NCI-H1417 treated with DMSO at 0.1 percent for 48 hours (cell line): Measurements from ENCODE around the gene PADI3.

Source experiments
- DNase-seq: peaks from one replicate; lab custom pipeline; 2025; lab: John Stamatoyannopoulos, UW

PADI3 gene

DNA sequence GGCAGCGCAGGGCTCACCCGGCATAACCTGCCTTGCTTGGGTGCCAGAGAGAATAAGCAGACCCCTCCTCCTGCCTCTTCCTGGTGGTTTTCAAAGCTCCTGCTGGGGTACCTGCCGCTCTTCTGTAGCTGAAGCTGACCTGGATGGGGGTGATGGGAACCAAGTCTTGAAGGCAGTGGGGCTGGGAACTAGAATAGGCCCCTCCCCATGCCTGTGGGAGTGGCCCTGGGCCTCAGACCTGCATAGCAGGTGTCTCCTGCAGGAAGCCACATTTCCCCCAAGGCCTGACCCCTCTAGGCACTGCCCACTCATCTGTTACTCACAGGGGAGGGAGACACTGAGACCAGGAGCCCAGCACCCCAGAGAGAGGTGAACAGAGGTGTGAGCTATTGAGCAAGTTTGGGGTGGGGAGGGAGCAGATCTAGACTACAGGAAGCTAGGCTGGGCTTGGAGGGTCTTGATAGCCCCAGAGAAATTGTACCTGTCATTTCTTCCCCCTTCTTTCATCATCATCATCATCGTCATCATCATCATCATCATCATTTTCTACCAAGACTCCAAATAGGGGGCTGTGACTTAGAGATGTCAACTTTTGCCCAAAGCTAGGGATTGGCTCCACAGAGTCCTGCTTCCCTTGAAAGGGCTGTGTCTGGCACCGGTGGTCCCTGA, 33.9 kb upstream of the PADI3 start:
- no peak for DNase-seq

DNA sequence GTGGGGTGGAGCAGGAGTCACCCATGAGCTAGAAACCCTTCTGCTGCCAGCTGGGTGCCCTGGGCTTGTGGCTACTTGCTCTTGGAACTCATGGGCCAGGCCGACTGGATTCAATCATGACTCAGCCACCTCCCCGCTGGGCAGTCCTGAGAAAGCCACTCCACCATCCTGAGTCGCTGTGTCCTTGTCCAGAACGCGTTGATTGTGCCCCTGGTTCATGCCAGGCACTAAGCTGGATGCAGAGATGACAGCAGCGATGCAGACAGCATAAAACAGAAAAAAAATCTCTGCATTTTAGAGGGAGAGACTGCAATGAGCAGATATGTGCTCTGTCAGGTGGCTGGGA, 33.4 kb upstream of the PADI3 start:
- no peak for DNase-seq

DNA sequence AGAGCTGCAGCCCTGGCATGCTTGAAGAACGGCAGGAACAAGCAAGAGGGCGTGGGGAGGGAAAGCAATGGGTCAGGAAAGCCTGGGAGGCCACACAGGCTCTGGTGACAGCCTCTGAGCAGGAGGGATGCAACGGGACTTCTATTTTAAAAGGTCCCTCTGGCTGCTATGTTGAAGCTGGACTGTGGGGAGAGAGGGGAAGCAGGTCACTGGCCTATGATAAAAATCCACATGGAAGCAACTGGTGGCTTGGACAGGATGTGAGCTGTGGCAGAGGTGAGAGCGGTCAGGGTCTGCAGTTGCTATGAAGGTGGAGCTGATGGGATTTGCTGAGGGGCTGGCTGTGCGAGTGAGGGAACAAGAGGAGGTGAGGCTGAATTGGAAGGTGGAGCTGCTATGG, 32.8 kb upstream of the PADI3 start:
- DNase-seq: no peak

DNA sequence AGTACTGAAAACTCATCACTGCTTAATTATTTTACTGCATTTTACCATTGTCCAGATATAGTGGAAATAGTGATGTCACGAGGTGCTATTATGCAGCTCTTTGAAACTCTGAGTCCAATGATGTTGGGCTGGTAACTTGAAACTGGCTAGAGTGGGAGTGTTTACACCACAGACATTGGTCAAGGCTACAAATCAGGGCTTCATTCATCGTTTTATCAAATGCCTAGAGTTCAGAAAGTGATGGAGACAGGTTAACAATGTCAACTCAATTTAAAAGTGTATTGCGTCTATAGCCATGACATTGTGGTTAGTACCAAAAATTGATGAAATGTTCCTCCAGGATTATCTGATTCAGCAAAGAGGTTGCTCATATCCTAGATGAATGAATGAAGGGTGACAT, 31.3 kb upstream of the PADI3 start:
- no peak for DNase-seq

DNA sequence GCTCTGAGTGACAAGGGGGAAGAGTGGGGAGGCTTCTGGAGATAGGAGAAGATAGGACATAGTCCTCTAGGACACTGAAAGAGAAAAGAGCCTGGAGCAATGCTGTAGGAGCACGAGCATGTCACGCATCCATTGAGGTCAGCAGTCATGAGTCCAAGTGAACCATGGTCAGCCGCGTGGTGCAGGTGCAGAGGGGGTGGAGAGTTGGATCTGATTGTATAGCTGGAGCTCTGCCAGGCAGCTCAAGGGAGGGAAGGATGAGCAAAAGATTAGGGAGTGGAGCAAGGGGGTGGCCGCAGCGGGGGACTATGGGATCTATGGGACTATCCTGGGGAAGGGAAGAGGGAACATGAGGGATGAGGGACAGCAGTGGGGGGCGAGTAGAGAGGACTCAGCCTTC, 30.0 kb upstream of the PADI3 start:
- no peak for DNase-seq

DNA sequence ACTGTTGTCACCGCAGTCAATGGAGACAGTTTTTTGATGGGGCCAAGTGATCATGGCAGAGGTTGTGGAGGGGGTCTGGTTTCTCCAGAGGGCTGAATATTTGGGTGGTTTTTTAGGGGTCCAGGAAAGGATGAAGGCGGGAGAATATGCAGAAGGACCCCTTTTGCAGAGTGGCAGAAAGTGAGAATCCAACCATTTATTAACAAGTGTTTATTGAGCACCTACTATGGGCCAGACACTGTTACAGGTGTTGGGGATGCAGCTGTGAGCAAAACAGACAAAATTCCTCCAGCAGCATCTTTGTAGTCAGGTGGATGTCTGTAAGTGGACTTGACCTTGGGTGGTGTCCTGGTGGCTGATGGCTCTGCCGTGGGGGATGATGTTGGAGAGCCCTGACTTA, 28.6 kb upstream of the PADI3 start:
- no peak for DNase-seq

DNA sequence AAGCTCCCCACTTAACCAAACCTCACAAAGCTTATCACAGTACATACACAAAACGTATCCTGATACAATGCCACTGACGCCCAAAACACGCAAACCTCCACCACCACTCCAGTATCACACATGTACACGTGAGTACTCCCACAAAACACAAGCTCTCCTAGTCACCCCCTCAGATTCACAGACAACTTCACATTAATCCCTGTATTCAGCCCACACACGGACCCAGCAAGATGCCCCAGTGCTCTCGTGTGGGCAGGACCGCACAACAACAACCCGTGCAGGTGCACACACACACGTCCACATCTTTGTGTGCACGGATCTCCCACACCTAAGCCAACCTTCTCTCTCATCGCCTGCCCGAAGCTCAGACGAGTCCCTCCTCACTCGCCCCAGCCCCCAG, 26.3 kb upstream of the PADI3 start:
- DNase-seq: no peak

DNA sequence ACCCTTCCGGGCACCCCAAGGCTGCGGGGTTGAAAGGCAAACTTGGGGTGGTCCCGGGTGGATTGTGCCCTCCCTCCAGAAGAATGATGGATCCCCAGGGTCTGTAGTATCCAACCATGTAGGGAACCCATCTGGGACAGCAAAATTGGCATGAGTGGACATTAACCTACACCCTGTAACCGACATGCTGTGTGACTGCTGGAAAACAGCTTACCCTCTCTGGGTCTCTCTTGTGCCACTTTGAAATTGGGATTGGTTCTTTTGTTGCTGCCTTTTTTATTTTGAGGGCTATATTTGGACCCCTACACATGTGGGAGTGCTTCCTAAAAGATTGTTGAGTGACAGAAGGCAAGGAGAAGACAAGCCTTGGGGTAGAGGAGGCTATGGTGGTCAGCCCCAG, 24.5 kb upstream of the PADI3 start:
- DNase-seq: no peak

DNA sequence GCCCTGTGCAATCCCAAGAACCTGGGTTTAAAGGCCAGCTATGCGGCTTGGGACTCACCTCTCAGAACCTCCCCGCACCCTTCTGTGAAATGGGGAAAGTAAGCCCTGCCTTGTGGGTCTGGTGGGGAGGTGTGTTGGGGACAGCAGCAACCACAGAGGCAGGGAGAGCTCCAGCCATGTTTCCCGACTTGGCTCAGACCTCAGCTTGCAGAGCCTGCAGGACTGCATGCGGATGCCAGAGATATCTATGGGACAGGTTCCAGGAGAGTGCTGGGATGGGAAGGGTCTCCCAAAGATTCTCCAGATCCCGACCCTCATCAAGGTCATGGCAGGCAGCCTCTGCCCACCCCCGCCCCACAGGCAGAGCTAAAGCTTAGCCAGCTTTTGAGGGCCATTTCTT, 23.8 kb upstream of the PADI3 start:
- DNase-seq: no peak

DNA sequence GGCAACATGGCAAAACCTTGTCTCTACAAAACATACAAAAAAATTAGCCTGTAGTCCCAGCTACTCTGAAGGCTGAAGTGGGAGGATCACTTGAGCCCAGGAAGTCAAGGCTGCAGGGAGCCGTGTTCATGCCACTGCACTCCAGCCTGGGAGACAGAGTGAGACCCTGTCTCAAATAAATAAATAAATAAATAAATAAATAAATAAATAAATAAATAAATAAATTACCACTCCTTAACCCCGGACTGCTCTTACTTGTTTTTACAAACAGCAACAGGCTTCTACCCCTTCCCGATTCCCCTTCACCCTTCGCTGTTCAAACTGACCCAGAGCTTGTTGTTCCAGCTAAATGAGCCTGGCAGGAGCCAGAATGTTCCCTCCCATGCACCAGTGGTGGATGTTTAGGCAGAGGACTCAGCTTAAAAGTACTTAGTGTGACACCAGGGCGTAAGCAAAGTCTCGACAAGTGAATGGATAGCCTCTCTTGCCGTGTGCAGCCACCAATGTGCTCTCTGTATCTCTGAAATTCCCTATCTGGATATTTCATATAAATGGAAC, 21.5 kb upstream of the PADI3 start:
- DNase-seq: no peak

DNA sequence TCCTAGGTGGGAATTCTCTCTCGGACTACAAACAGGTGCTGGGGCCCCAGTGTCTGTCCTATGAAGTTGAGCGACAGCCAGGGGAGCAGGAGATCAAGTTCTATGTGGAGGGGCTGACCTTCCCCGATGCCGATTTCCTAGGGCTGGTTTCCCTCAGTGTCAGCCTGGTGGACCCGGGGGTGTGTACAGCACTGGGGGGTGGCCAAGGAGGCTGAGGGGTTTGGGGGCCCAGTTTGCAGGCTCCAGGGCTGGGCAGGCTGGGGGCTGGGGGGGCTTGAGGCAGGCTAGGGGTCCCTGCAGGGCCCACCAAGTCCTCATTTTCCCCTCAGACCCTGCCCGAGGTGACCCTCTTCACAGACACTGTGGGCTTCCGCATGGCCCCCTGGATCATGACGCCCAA, 20.3 kb upstream of the PADI3 start:
- DNase-seq: no peak

DNA sequence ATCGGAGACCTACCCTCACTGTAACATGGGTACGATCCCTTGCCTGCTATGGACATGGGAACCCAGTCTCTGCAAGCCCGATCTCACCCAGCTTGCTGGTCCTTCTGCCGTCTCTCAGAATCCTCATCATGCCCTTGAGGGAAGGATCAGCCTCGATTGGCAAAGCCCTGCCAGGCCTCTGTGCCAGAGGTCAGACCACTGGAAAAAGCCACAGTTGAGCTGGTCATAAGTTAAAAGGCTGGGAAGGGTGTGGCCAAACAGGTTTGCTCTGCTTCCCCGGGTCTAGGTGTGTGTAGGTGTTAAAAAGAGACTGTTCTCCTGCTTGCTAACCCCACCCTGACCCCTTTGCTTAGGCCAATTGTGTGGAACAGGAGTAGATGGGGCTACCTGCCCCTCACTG, 19.5 kb upstream of the PADI3 start:
- no peak for DNase-seq

DNA sequence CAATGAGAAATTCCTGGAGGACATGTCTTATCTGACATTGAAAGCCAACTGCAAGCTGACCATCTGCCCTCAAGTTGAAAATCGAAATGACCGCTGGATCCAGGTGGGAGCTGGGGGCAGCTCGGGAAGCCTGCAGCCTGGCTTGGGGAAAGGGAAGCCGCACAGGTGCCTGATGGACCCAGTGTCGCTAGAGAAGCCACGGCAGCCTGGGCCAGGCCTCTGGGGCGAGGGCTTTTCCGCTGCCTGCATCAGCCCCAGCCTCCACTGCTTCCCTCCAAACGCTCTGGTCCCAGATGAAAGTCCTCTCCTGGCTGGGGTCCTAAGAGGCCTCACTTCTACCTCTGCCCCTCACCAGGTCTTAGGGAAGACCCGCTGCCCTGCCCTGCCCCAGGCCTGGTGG, 18.8 kb upstream of the PADI3 start:
- DNase-seq: no peak

DNA sequence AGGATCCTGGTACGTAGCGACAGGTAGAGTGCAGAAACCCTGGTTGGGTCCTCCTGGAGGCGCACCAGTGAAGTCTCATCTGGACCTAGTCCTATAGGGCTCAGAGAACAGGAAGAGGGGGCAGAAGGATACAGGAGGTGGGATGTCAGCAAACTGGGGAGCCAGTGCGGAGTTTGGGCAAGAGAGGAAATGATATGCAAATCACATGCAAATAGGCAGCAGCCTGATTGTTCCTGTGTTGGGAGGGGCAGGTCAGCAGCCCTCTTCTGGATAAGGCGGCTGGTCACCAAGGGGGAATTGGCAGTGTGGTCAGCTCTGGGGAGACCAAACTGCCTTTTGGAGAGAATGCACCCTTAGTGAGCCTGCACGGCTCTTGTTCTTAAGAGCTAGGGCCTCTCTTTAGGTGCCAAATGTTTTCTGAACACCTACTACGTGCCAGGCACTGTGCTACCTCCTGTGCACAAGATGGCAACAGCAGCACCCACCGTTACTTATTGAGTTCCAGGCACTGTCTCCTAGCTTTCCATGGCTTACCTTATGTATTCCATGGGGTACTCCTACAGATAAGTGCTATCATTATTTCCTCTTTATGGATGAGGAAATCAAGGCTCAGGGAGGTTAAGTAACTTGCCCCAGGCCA, 18.1 kb upstream of the PADI3 start:
- no peak for DNase-seq

DNA sequence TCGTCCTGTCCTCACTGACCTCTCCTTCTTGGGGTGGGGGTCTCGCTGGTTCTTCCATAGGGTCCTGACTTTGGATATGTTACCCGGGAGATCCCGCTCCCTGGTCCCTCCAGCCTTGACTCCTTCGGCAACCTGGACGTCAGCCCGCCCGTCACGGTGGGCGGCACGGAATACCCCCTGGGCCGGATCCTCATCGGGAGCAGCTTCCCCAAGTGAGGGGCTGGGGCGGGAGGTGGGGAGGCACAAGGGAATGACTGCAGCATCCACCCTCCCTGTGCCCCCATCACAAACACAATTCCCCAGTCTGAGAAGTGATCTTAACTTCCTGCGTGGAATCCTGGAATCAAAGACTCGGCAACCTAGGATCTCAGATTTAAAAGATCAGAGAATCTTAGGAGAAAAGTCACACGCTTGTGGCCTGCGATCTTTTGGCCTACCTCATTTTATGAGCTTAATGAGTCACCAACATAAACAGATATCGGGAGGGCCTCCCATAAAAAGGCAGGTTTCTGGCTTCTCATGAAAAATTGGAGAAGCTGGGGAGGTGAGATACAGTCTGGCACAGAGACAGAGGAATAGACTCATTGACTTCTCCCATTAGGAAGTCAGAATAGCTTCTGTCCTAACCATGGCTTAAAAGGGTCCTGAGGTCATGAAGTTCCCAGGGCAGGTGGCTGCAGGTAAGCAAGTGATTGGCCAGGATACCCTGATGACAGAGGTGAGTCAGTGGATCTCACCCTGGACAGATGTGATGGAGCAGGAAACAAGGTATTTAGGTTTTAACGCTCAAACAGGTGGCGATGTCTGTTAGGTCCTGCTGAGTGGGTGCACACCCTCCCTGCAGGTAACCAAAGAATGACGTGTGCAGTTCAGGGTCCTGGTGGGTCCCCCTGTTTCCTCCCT, 15.9 kb upstream of the PADI3 start:
- DNase-seq: no peak

DNA sequence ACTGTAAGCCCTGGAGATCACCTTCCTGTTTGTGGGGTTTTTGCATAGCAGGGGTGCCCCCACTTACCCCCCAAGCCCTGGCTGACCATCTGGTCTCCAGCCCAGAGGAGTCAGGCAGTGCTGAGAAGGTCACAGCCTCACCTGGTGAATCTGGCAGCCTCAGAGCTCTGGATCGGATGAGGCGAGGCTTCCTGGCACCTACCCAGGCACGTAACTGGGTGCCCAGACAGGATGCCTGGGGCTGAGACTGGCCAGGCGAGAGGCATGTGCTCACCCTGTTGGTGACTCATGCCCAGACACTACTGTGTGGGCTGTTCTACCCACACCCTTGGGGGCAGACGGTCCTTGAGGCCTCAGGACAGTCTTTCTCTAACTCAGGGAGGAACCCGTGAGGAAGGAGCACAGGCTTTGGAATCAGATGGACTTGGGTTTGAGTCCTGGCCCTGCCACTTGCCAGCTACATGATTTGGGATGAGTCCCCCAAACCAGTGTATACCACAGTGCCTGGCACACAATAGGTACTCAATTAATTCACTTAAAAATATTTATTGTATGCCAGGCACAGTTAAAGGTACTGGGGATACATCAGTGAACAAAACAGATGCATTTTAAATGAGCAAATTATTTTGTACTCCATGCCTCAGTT, 15.1 kb upstream of the PADI3 start:
- DNase-seq: no peak

DNA sequence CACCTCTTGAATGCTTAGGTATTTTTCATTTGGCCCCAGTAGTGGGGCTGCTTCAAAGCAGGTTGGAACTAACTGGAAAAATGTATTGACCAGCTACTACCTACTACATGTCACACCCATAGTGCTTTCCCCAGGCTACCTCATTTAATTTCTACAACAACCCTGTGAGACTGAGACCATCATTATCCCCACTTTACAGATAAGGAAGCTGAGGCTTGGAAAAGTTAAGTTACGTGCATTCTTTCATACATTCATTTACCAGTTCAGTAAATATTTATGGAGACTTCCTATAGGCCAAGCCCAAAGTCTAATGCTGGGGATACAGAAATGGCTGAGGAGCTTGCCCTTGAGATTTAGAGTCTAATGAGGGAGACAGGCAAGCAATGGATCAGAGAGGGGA, 14.5 kb upstream of the PADI3 start:
- no peak for DNase-seq

DNA sequence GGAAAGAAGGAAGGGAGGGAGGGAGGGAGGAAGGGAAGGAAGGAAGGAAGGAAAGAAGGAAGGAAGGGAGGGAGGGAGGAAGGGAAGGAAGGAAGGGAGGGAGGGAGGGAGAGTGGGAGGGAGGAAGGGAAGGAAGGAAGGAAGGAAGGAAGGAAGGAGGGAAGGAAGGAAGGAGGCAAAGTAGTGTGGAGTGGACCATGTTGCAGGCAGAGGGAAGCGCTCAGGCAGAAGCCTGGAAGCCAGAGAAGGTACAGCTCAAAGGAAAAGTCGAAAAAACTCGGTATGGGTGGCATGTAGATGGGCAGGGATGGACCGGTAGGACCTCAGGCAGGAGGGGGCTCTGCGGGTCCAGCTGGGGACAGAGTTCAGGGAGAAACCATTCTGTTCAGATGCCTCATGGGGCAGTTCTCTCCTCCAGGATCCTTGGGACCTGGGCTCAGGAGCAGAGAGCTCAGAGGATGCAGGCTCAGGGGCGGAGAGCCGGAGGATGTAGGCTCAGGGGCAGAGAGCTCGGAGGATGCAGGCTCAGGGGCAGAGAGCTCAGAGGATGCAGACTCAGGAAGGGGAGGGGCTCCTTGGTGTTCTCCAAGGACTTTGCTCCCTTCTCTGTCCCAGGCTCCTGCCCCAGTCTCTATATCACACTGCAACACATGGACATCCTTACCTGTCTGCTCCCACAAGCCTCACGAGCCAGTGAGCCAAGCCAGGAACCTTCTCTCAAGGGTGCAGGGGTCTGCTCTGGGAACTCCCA, 13.6 kb upstream of the PADI3 start:
- no peak for DNase-seq

DNA sequence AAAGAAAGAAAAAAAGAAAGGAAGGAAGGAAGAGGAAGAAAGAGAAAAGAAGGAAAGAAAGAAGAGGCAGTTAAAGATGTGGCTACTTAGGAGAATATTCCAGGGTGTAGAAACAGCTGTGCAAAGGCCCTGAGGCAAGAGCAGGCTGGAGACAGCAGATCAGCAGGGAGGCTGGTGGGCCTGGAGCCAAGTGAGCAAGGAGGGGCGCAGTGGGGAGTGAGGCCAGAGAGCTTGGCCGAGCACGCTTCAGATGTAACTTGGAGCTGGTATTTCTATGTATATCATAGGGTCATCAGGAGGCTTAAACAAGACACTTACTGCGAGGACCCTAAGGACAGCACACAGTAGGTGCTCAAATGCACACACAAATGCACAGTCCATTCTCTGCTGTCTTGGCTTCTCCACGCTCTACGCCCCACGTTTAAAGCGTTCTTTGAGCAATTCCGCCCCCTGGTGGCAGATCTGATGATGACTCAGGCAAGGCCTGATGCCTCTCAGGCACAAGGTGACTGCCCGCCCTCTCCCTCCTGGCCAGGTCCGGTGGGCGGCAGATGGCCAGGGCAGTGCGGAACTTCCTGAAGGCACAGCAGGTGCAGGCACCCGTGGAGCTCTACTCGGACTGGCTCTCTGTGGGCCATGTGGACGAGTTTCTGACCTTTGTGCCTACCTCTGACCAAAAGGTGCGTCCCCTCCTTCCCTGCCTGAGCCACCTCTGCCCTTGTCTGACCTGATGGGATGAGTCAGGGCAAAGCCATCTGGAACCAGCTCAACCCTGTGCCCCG, 11.9 kb upstream of the PADI3 start:
- DNase-seq: no peak

DNA sequence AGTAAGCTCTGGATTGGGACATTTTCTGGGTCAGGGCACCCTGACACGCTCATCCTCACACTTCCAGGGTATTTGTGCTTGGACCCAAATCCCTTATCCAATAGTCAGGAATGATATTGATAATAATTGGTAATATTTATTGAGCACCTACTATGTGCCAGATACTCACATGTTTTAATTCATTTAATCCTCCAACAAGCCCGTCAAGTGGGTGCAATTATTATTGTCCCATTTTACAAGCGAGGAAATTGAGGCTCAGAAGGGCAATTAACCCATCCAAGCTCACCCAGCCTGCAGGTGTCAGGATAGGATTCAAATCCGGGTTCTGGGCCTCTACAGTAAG, 11.4 kb upstream of the PADI3 start:
- DNase-seq: no peak

DNA sequence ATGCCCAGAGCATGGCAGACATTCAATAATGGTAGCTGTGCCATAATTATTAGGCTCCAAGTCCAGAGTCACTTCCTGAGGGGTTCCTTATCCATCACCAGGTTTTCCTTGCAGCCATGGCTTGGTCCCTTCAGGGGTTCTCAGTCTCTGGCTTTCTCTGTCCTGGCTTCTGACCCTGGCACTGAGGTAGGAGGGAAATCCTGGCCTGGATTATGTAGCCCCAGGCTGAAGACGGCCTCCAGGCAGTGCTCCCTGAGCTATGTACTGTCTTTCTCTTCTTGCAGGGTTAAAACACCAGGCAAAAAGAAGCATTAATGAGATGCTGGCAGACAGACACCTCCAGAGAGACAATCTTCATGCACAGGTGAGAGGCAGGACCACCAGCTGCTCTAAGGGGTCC, 9.5 kb upstream of the PADI3 start:
- no peak for DNase-seq
